Karpas-422 (cell line): ENCODE results near the gene OR11H6. TPM values are rescaled to one million over a fixed set of nuclear protein-coding genes. Genes with fewer than 3 reads are reported as not detected.
"Not testable (repeated sequence)": the region's sequence is repeated elsewhere in the genome, so short reads cannot be mapped to it uniquely, and the experiment has no call there.

Experiments
- DNase-seq: peaks from one replicate; pipeline ENCODE4 v3.0.0-alpha.2; 2015
- H2AFZ ChIP-seq: fragments of 200-600 bp; sonication (generic); 2 replicates; pipeline ENCODE4 v1.6.1; 2014; ENCODE audit warnings: antibody characterized with exemption, low read length, mixed read lengths
- H3K27ac ChIP-seq: fragments of 200-600 bp; sonication (generic); 2 replicates; pipeline ENCODE4 v1.5.1; 2014; ENCODE audit warnings: mild to moderate bottlenecking, low read length, moderate library complexity
- H3K27me3 ChIP-seq: fragments of 200-600 bp; sonication (generic); 2 replicates; pipeline ENCODE4 v1.6.1; 2014; ENCODE audit warnings: low read length, mixed read lengths
- H3K36me3 ChIP-seq: fragments of 200-600 bp; sonication (generic); 2 replicates; pipeline ENCODE4 v1.6.1; 2014; ENCODE audit warnings: low read length, mixed read lengths; ENCODE audit not compliant: insufficient read depth
- H3K4me1 ChIP-seq: fragments of 200-600 bp; sonication (generic); 2 replicates; pipeline ENCODE4 v1.6.1; 2014; ENCODE audit warnings: mild to moderate bottlenecking, low read length, mixed read lengths
- H3K4me2 ChIP-seq: fragments of 200-600 bp; sonication (generic); 2 replicates; pipeline ENCODE4 v1.6.1; 2014; ENCODE audit warnings: low read length, low read depth, mild to moderate bottlenecking; ENCODE audit not compliant: poor library complexity, severe bottlenecking
- H3K4me3 ChIP-seq: fragments of 200-600 bp; sonication (generic); 2 replicates; pipeline ENCODE4 v1.5.1; 2014; ENCODE audit warnings: mild to moderate bottlenecking, antibody characterized with exemption, low read length, mixed read lengths
- H3K79me2 ChIP-seq: fragments of 200-600 bp; sonication (generic); 2 replicates; pipeline ENCODE4 v1.6.1; 2014; ENCODE audit warnings: mild to moderate bottlenecking, low read length, mixed read lengths
- H3K9ac ChIP-seq: fragments of 200-600 bp; sonication (generic); 2 replicates; pipeline ENCODE4 v1.6.0; 2014; ENCODE audit warnings: low read length
- H3K9me2 ChIP-seq: fragments of 200-600 bp; sonication (generic), shearing (Covaris generic); replicated peaks from 2 replicates; pipeline ENCODE4 v1.6.0; 2014; ENCODE audit warnings: mild to moderate bottlenecking, low read length, moderate library complexity; ENCODE audit not compliant: insufficient read depth
- H3K9me3 ChIP-seq: fragments of 300-700, 200-600 bp; sonication (generic); 2 replicates; pipeline ENCODE4 v1.6.1; 2014; ENCODE audit warnings: low read length, mixed read lengths
- H4K20me1 ChIP-seq: fragments of 200-600 bp; sonication (generic); 2 replicates; pipeline ENCODE4 v1.6.1; 2014; ENCODE audit warnings: mild to moderate bottlenecking, antibody characterized with exemption, low read length, low read depth; ENCODE audit not compliant: insufficient read depth
- total RNA-seq: library from RNA; depleted of rRNA; stranded (reverse); fragments of >200 nt; shearing (Covaris generic); gene quantifications from 2 replicates; pipeline ENCODE4 v1.2.3, GENCODE V29; 2014; ENCODE audit warnings: low replicate concordance; rRNA removed

Gene OR11H6
- not detected in 2 replicates for total RNA-seq

GRCh38 chr14:20223410-20223809, at the start of gene OR11H6:
Gene OR11H6 (plus strand): TSS chr14:20223710. CDS start chr14:20223710, 0 bp downstream.
- no peak within 1 kb of the TSS for H3K4me2 ChIP-seq
- no peak within 1 kb of the TSS for H3K4me3 ChIP-seq
- H3K36me3 ChIP-seq, result no peaks in the 10 kb centered on the region
- H3K9ac ChIP-seq, result no peak within 1 kb of the TSS
- H3K79me2 ChIP-seq, result no peaks in the 10 kb centered on the region
- no peak within 1 kb of the TSS for H3K27ac ChIP-seq
- no peaks in the 10 kb centered on the region for H4K20me1 ChIP-seq
- no peak within 1 kb of the TSS for H2AFZ ChIP-seq
- DNase-seq, result no peak
- H3K9me2 ChIP-seq, result no peaks in the 10 kb centered on the region
- no peaks in the 10 kb centered on the region for H3K9me3 ChIP-seq
- H3K4me1 ChIP-seq, result no peaks in the 10 kb centered on the region
- no peaks in the 10 kb centered on the region for H3K27me3 ChIP-seq

GRCh38 chr14:20174205-20174604, 49.3 kb upstream of the OR11H6 start:
- H3K4me1 ChIP-seq, H3K4me3 ChIP-seq, H3K79me2 ChIP-seq, DNase-seq, H3K9me2 ChIP-seq, H3K36me3 ChIP-seq, H3K9ac ChIP-seq, H4K20me1 ChIP-seq, H2AFZ ChIP-seq, H3K4me2 ChIP-seq, H3K27me3 ChIP-seq, H3K27ac ChIP-seq, H3K9me3 ChIP-seq: not testable (repeated sequence)

- Histone ChIP-seq H2AFZ (no peak overlapping the region), H3K9me2 (no peaks in the 10 kb centered on the region), H3K9me3 (no peaks in the 10 kb centered on the region), H3K27me3 (no peaks in the 10 kb centered on the region), H3K27ac (no peak overlapping the region), H3K4me1 (no peaks in the 10 kb centered on the region), H3K4me2 (no peak overlapping the region), H3K79me2 (no peaks in the 10 kb centered on the region), H3K9ac (no peak overlapping the region), H3K36me3 (no peaks in the 10 kb centered on the region), H3K4me3 (no peak overlapping the region), H4K20me1 (no peaks in the 10 kb centered on the region)
- no peak for DNase-seq
These were observed 47.2 kb upstream of the OR11H6 start for GRCh38 chr14:20176330-20176729.

GRCh38 chr14:20177433-20177974, 46.0 kb upstream of the OR11H6 start:
- Histone ChIP-seq H3K79me2 (no peaks in the 10 kb centered on the region), H3K9me2 (no peaks in the 10 kb centered on the region), H3K4me1 (no peaks in the 10 kb centered on the region), H3K27ac (no peak overlapping the region), H3K9ac (no peak overlapping the region), H4K20me1 (no peaks in the 10 kb centered on the region), H3K4me3 (no peak overlapping the region), H3K36me3 (no peaks in the 10 kb centered on the region), H3K27me3 (no peaks in the 10 kb centered on the region), H3K4me2 (no peak overlapping the region), H3K9me3 (no peaks in the 10 kb centered on the region), H2AFZ (no peak overlapping the region)
- no peak for DNase-seq

GRCh38 chr14:20179218-20179617, 44.3 kb upstream of the OR11H6 start:
- H3K4me2 ChIP-seq, result no peak overlapping the region
- H4K20me1 ChIP-seq, result no peaks in the 10 kb centered on the region
- H3K27ac ChIP-seq, result no peak overlapping the region

GRCh38 chr14:20179880-20180279, 43.6 kb upstream of the OR11H6 start:
- no peaks in the 10 kb centered on the region for H3K36me3 ChIP-seq
- H3K9me2 ChIP-seq, result no peaks in the 10 kb centered on the region
- no peak overlapping the region for H2AFZ ChIP-seq
- no peaks in the 10 kb centered on the region for H3K4me1 ChIP-seq
- no peaks in the 10 kb centered on the region for H3K27me3 ChIP-seq
- H3K4me2 ChIP-seq, result no peak overlapping the region
- no peaks in the 10 kb centered on the region for H3K79me2 ChIP-seq
- H3K9ac ChIP-seq, result no peak overlapping the region
- H3K4me3 ChIP-seq, result no peak overlapping the region
- H3K9me3 ChIP-seq, result no peaks in the 10 kb centered on the region
- H4K20me1 ChIP-seq, result no peaks in the 10 kb centered on the region
- DNase-seq, result no peak
- H3K27ac ChIP-seq, result no peak overlapping the region

More at GRCh38 chr14:20179218-20179617, 44.3 kb upstream of the OR11H6 start:
- H3K27me3 ChIP-seq, result no peaks in the 10 kb centered on the region
- H3K9ac ChIP-seq, result no peak overlapping the region
- DNase-seq, result no peak
- no peak overlapping the region for H3K4me3 ChIP-seq
- no peaks in the 10 kb centered on the region for H3K36me3 ChIP-seq
- no peaks in the 10 kb centered on the region for H3K9me2 ChIP-seq
- H3K79me2 ChIP-seq, result no peaks in the 10 kb centered on the region
- no peaks in the 10 kb centered on the region for H3K4me1 ChIP-seq
- no peaks in the 10 kb centered on the region for H3K9me3 ChIP-seq
- no peak overlapping the region for H2AFZ ChIP-seq

GRCh38 chr14:20180486-20180885, 43.0 kb upstream of the OR11H6 start:
- DNase-seq, result no peak

GRCh38 chr14:20184181-20184580, 39.3 kb upstream of the OR11H6 start:
- no peak overlapping the region for H3K4me2 ChIP-seq
- no peak for DNase-seq
- H3K4me1 ChIP-seq, result no peaks in the 10 kb centered on the region
- 0 out of 2 replicates have a peak, but pooled peaks cover 4% of the 10 kb centered on the region for H3K9me2 ChIP-seq
- H2AFZ ChIP-seq, result no peak overlapping the region
- H3K79me2 ChIP-seq, result no peaks in the 10 kb centered on the region
- H3K27me3 ChIP-seq, result no peaks in the 10 kb centered on the region
- no peak overlapping the region for H3K4me3 ChIP-seq
- no peak overlapping the region for H3K9ac ChIP-seq
- no peaks in the 10 kb centered on the region for H4K20me1 ChIP-seq
- no peaks in the 10 kb centered on the region for H3K36me3 ChIP-seq
- no peak overlapping the region for H3K27ac ChIP-seq
- H3K9me3 ChIP-seq, result no peaks in the 10 kb centered on the region

More at GRCh38 chr14:20180486-20180885, 43.0 kb upstream of the OR11H6 start:
- H3K4me3 ChIP-seq, result no peak overlapping the region
- H3K27ac ChIP-seq, result no peak overlapping the region
- H3K9ac ChIP-seq, result no peak overlapping the region
- no peaks in the 10 kb centered on the region for H4K20me1 ChIP-seq
- H3K79me2 ChIP-seq, result no peaks in the 10 kb centered on the region
- H3K27me3 ChIP-seq, result no peaks in the 10 kb centered on the region
- no peaks in the 10 kb centered on the region for H3K9me3 ChIP-seq
- no peaks in the 10 kb centered on the region for H3K9me2 ChIP-seq
- no peak overlapping the region for H2AFZ ChIP-seq
- H3K4me2 ChIP-seq, result no peak overlapping the region
- no peaks in the 10 kb centered on the region for H3K36me3 ChIP-seq
- H3K4me1 ChIP-seq, result no peaks in the 10 kb centered on the region
